Breast epithelium (tissue), 3 donors: ENCODE measurements around the gene MYO9B.

Experiments
- POLR2A ChIP-seq: fragments of 450-650 bp; IDR thresholded peaks from one replicate; pipeline ENCODE4 v1.6.1; 2016; ENCODE audit warnings: antibody characterized with exemption, mild to moderate bottlenecking, moderate library complexity
- TF ChIP-seq, protein P1 (sequence below), 3 donors: fragments of 450-650 bp; IDR thresholded peaks; one replicate each; pipeline ENCODE4 v1.5.1; 2016 to 2017; ENCODE audit warnings: antibody characterized with exemption in 3 of 3, mild to moderate bottlenecking in 3 of 3, moderate library complexity in 3 of 3

DNA sequence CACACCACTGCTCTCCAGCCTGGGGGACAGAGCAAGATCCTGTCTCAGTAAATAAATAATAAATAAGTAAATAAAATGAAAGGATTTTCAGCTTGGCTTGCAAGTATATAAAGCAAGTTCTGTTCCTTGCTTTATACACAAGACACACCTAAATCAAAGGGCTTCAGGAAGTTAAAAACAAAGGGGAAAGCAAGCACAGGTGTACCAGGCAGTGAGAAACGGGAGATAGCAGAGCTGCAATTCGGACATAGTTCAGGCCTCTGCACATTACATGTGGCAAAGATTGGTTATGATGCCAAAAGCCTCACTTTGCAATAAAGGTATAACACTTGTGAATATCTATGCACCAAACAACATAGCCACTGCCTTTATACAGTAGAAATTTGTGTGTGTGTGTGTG, 47.5 kb downstream of the MYO9B start:
- TF ChIP-seq, protein P1, sequence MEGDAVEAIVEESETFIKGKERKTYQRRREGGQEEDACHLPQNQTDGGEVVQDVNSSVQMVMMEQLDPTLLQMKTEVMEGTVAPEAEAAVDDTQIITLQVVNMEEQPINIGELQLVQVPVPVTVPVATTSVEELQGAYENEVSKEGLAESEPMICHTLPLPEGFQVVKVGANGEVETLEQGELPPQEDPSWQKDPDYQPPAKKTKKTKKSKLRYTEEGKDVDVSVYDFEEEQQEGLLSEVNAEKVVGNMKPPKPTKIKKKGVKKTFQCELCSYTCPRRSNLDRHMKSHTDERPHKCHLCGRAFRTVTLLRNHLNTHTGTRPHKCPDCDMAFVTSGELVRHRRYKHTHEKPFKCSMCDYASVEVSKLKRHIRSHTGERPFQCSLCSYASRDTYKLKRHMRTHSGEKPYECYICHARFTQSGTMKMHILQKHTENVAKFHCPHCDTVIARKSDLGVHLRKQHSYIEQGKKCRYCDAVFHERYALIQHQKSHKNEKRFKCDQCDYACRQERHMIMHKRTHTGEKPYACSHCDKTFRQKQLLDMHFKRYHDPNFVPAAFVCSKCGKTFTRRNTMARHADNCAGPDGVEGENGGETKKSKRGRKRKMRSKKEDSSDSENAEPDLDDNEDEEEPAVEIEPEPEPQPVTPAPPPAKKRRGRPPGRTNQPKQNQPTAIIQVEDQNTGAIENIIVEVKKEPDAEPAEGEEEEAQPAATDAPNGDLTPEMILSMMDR (IDR thresholded peaks at IDR 0.05): no peak
- no peak for TF ChIP-seq POLR2A
